GM10248 (cell line): ENCODE results near the gene P2RY2.

Experiments
- CTCF ChIA-PET: fragments of 300-600 bp; sonication (Branson Sonifier 250); formaldehyde crosslinking; extraction: SDS; loops from one replicate; lab custom pipeline; 2021; ENCODE audit warnings: antibody characterized with exemption; lab: Yijun Ruan, JAX
- POLR2A ChIA-PET: fragments of 350-650 bp; sonication (Branson Sonifier 250); formaldehyde crosslinking; extraction: SDS; loops from one replicate; lab custom pipeline; 2020; ENCODE audit warnings: antibody characterized with exemption; lab: Yijun Ruan, JAX
- DNase-seq: peaks from one replicate; pipeline ENCODE4 v3.0.0; 2012; ENCODE audit errors: extremely low spot score
- TF ChIP-seq, protein P1 (sequence below): IDR thresholded peaks from 2 replicates; pipeline ENCODE4 v1.5.1; 2012; ENCODE audit warnings: mild to moderate bottlenecking, low read depth; ENCODE audit errors: extremely low read depth, missing control alignments, control extremely low read depth

The P2RY2 gene

DNA sequence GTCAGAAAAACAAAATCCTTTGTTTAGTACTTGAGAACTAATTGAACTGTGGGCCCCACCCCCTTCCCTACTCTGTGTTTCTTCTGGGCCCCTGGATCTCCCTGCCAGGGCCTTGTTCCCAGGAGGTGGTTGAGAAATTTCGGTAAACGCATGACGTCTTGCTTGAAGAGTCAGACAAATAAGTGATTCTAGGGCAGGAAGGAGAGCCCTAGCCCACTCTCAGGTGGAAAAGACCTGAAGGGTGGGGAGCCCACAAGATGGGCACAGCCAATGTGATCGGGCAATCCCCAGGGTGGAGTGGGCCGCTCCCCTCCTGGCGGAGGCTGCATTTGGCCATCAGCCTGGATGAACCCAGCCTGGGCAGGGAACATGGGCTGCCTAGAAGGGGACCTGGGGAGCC is 16.8 kb upstream of the P2RY2 start:
- TF ChIP-seq, protein P1, sequence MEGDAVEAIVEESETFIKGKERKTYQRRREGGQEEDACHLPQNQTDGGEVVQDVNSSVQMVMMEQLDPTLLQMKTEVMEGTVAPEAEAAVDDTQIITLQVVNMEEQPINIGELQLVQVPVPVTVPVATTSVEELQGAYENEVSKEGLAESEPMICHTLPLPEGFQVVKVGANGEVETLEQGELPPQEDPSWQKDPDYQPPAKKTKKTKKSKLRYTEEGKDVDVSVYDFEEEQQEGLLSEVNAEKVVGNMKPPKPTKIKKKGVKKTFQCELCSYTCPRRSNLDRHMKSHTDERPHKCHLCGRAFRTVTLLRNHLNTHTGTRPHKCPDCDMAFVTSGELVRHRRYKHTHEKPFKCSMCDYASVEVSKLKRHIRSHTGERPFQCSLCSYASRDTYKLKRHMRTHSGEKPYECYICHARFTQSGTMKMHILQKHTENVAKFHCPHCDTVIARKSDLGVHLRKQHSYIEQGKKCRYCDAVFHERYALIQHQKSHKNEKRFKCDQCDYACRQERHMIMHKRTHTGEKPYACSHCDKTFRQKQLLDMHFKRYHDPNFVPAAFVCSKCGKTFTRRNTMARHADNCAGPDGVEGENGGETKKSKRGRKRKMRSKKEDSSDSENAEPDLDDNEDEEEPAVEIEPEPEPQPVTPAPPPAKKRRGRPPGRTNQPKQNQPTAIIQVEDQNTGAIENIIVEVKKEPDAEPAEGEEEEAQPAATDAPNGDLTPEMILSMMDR: no peak
- DNase-seq: no peak
- ChIA-PET CTCF (interaction anchor here (1.9 to 2.8 kb wide), 3 partner anchors 10 to 35 kb away, joined by 6 to 15 read pairs (median 9); no protein-coding TSS in a partner anchor), POLR2A (no interaction called here)

DNA sequence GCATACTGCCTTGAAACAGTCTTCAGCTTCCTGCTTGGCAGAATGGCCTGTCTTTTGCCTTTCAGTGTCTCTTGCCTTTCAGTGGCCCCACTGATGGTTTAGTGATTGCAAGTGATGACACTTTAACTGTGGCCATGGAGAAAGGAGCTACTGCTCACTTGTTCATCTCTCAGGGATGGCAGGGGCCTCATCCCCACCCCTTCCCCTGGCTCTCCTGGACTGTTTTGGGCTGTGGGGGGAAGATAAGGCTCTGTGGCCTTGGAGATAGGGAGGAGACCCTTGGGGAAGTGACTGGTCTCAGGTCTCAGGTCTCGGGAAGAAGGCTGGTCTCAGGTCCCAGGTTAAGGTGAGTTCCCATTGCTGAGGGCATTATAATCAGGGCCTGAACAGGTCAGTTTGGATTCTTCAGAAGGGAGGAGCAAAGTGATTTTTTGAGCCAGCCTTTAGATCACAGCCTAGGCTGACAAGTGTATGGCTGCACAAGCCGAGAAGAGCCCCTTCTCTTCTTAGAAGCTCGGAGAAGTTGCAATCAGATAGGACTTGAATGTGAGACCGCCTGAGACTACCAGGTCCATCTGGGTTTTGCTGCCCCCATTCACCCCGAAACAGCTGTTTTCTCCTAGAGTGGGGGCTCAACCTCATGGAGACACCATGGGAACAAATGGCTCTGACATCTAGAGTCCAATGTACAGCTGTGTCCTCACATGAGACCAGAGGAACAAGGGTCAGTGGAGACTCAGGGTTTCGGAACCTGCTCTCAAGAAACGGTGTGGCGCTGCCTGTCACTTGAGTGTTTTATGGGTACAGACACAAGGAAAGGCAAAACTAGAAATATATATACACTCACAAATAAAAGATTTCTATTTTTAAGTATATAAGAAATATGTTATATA is 15.9 kb upstream of the P2RY2 start:
- TF ChIP-seq, protein P1: no peak
- CTCF ChIA-PET: interaction anchor here (1.9 to 2.8 kb wide), 3 partner anchors 11 to 34 kb away, joined by 6 to 15 read pairs (median 9); no protein-coding TSS in a partner anchor

DNA sequence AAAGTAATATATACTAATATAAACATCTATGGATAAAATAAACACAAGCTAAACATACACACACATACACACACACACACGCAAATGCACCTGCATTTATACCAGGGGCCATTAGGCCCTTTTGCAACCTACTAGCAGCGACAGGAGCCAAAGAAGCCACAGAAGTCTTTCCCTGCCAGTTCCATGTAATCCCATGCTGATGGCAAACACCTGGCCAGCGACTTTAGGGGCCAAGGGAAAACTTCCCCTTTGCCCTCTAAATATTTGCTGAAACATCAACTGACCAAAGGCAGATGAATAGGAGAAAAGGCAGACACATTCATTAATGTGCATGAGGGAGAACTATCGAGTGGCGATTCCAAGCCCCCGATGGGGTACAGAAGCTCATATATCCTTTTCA is 14.8 kb upstream of the P2RY2 start:
- DNase-seq: no peak
- TF ChIP-seq, protein P1: no peak
- POLR2A ChIA-PET: no interaction called here
- CTCF ChIA-PET: interaction anchor here (0.9 to 2.8 kb wide), 3 partner anchors 9 to 33 kb away, joined by 3 to 15 read pairs (median 4); no protein-coding TSS in a partner anchor

More for the DNA sequence above, 15.9 kb upstream of the P2RY2 start:
- no peak for DNase-seq
- POLR2A ChIA-PET: no interaction called here

DNA sequence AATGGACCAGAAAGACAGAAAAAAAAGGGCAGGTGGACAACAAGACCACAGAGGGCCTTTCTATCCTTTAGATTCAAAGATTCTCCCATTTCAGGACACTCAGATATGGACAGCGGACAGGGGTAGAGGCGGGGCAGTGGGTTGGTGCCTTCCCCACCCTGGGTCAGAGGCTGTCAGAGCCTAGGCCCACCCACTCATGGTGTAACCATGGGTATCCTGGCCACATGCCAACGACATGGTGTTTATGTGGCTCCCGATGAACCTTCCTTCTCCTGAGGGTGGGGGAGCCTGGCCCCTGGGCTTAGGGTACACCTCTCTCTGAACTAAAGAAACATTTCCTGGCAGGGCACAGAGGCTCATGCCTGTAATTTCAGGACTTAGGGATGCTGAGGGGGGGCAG is 14.3 kb upstream of the P2RY2 start:
- no peak for DNase-seq
- ChIA-PET POLR2A (no interaction called here), CTCF (interaction anchor here (0.9 to 1.5 kb wide), 3 partner anchors 9 to 20 kb away, joined by 3 to 5 read pairs (median 4); partner anchors contain the start of gene P2RY2)
- TF ChIP-seq, protein P1: no peak

DNA sequence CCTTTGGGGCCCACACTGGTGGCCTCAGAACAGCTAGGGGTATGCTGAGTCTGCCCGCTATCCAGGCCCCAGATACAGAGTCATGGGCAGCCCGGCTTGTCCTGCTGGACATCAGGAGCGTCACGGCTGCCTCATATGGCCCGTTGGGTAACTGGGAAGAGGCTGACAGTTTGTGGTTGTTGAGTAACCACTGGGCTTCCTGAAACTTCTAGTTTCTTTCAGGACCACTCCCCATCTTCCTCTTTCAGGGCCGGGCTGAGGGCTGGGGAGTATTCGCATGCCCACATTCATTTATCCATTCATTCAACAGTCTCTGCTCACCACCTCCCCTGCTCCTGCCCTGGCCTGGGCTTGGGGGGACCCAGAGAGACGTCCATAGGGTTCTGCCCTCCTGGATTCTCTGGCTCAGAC is 13.4 kb upstream of the P2RY2 start:
- ChIA-PET POLR2A (no interaction called here), CTCF (interaction anchor here (1.5 kb wide), 1 partner anchor 13 kb away, joined by 5 read pairs; the partner anchor contains the start of gene P2RY2)
- DNase-seq: no peak
- TF ChIP-seq, protein P1: no peak

DNA sequence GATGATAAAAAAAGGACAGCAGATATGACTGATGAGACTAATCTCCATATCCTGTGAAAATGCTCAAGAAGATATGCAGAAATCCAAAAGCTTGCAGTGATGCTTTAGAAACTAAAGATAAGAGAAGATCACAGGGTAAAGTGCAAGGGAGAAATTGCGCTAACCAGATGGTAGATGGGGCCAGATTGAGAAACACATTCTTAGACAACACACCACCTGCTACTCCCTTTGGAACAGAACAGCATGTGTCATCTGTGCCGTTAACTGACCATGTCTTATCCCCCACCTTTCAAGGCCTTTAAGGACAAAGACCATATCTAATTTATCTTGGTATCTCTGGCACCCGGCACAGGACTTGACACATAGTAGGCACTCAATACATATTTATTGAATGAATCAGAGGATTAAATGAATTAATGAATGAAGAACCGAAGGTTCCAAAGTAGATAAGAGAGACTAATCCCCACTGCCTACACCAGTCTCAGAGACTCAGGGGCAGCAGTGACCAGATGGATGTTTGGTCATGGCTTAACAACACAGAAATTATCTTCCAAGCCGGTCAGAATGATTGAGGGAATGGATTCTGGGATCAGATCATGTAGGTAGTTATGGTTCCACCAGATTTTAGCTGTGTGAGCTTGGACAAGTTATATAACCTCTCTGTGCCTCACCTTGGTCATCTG is 12.3 kb upstream of the P2RY2 start:
- ChIA-PET CTCF (interaction anchor here (1.2 to 1.6 kb wide), 3 partner anchors 14 to 83 kb away, joined by 3 to 4 read pairs (median 3); no protein-coding TSS in a partner anchor), POLR2A (no interaction called here)
- no peak for DNase-seq
- TF ChIP-seq, protein P1: no peak
